Glutamatergic neuron (in vitro differentiated cells): ENCODE data around the gene SGTA. TPM values are rescaled to one million over a fixed set of nuclear protein-coding genes. Genes with fewer than 3 reads are reported as not detected.

Experiments
- DNase-seq: peaks from one replicate; pipeline ENCODE4 v3.0.0; 2022
- H3K27ac Mint-ChIP-seq: one replicate; pipeline ENCODE4 v1.8.0; 2020; ENCODE audit warnings: mild to moderate bottlenecking, mixed read lengths, inconsistent platforms; ENCODE audit not compliant: unreplicated experiment
- H3K27me3 Mint-ChIP-seq: one replicate; pipeline ENCODE4 v1.8.0; 2020; ENCODE audit warnings: mild to moderate bottlenecking, moderate library complexity, mixed read lengths, inconsistent platforms; ENCODE audit not compliant: unreplicated experiment
- H3K36me3 Mint-ChIP-seq: one replicate; pipeline ENCODE4 v1.8.0; 2020; ENCODE audit warnings: mild to moderate bottlenecking, mixed read lengths, inconsistent platforms; ENCODE audit not compliant: unreplicated experiment
- H3K4me1 Mint-ChIP-seq: one replicate; pipeline ENCODE4 v1.8.0; 2020; ENCODE audit warnings: mild to moderate bottlenecking, low read depth, mixed read lengths, inconsistent platforms; ENCODE audit not compliant: unreplicated experiment
- H3K4me3 Mint-ChIP-seq: one replicate; pipeline ENCODE4 v1.8.0; 2020; ENCODE audit warnings: mild to moderate bottlenecking, mixed read lengths, inconsistent platforms; ENCODE audit not compliant: unreplicated experiment
- H3K9me3 Mint-ChIP-seq: one replicate; pipeline ENCODE4 v1.8.0; 2020; ENCODE audit warnings: mild to moderate bottlenecking, moderate library complexity, mixed read lengths, inconsistent platforms; ENCODE audit not compliant: unreplicated experiment
- CTCF ChIP-seq: fragments of 200-600 bp; sonication (generic); IDR thresholded peaks from one replicate; pipeline ENCODE4 v1.5.0; 2021; ENCODE audit not compliant: partially characterized antibody, unreplicated experiment
- total RNA-seq: library from RNA; stranded (reverse); fragmentation: NEBNext Ultra II Directional; extraction: Animal tissue kit (Norgen Biotek cat#: 25700); gene quantifications from one replicate; pipeline ENCODE4 v1.2.1, GENCODE V29; 2021; ENCODE audit not compliant: unreplicated experiment

Gene SGTA
- total RNA-seq, 1 donor from 2014 or later, result 90.6 TPM

DNA sequence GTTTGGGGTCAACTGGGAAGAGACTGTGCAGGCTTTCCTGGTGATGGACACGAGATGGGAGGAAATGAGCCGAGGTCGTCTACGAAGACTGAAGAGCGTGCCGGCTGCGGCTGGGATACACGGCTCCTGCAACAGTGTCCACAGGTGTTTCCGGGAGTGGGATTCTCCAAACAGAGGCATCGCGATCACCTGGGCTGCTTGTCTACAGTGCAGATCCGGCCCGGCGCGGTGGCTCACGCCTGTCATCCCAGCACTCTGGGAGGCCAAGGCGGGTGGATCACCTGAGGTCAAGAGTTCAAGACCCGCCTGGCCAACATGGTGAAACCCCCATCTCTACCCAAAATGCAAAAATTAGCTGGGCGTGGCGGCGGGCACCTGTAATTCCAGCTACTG, 31.6 kb downstream of the SGTA start:
- no peaks in the 10 kb centered on the region for H3K36me3 Mint-ChIP-seq
- no peak overlapping the region for H3K4me3 Mint-ChIP-seq
- no peak overlapping the region for H3K27ac Mint-ChIP-seq
- H3K9me3 Mint-ChIP-seq, result peaks cover 3% of the 10 kb centered on the region
- DNase-seq, result no peak
- peaks cover 4% of the 10 kb centered on the region for H3K27me3 Mint-ChIP-seq
- no peak for TF ChIP-seq CTCF
- H3K4me1 Mint-ChIP-seq, result no peaks in the 10 kb centered on the region

- no peaks in the 10 kb centered on the region for H3K4me1 Mint-ChIP-seq
- no peaks in the 10 kb centered on the region for H3K36me3 Mint-ChIP-seq
- no peak overlapping the region for H3K4me3 Mint-ChIP-seq
- no peak overlapping the region for H3K27ac Mint-ChIP-seq
- no peak for DNase-seq
- peaks cover 2% of the 10 kb centered on the region for H3K27me3 Mint-ChIP-seq
- no peak for TF ChIP-seq CTCF
- H3K9me3 Mint-ChIP-seq, result peaks cover 2% of the 10 kb centered on the region
Observed at GRCh38 chr19:2750808-2751437, 32.1 kb downstream of the SGTA start.

- H3K4me3 Mint-ChIP-seq, result no peak overlapping the region
- H3K27me3 Mint-ChIP-seq, result peaks cover 9% of the 10 kb centered on the region
- H3K27ac Mint-ChIP-seq, result no peak overlapping the region
- H3K36me3 Mint-ChIP-seq, result no peaks in the 10 kb centered on the region
- no peak for DNase-seq
- TF ChIP-seq CTCF, result no peak
- H3K4me1 Mint-ChIP-seq, result no peaks in the 10 kb centered on the region
- peaks cover 2% of the 10 kb centered on the region for H3K9me3 Mint-ChIP-seq
Observed at GRCh38 chr19:2747349-2747748, 35.7 kb downstream of the SGTA start.

- H3K27ac Mint-ChIP-seq, result no peak overlapping the region
- no peak for TF ChIP-seq CTCF
- H3K9me3 Mint-ChIP-seq, result peaks cover 2% of the 10 kb centered on the region
- no peaks in the 10 kb centered on the region for H3K36me3 Mint-ChIP-seq
- H3K4me3 Mint-ChIP-seq, result no peak overlapping the region
- no peak for DNase-seq
- H3K4me1 Mint-ChIP-seq, result no peaks in the 10 kb centered on the region
- H3K27me3 Mint-ChIP-seq, result peaks cover 11% of the 10 kb centered on the region
Observed at GRCh38 chr19:2744113-2744512, 39.0 kb downstream of the SGTA start.

DNA sequence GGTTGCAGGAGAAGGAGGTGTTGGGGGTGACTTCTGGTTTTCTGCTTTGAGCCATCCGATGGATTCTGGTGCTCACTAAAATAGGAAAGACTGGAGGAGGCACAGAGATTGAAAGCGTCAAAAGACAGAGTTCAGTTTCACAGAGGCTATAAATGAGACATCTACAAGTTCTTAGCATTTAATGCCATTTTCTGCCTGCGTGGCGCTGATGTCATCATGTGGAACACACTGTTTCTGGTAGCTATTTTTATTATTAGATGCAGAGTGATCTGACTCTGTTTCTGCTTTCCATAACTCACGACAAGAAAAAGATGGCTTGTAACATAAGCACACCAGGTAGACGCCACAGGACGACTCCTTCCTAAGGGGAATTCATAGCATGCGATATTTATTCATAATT, 40.0 kb downstream of the SGTA start:
- H3K4me3 Mint-ChIP-seq, result no peak overlapping the region
- H3K9me3 Mint-ChIP-seq, result peaks cover 2% of the 10 kb centered on the region
- H3K27me3 Mint-ChIP-seq, result peaks cover 15% of the 10 kb centered on the region
- no peak for DNase-seq
- no peak overlapping the region for H3K27ac Mint-ChIP-seq
- H3K4me1 Mint-ChIP-seq, result no peaks in the 10 kb centered on the region
- TF ChIP-seq CTCF, result no peak
- H3K36me3 Mint-ChIP-seq, result no peaks in the 10 kb centered on the region
